Measurements from ENCODE around the gene DDX6.
"Not testable (repeated sequence)": the region's sequence is repeated elsewhere in the genome, so short reads cannot be mapped to it uniquely, and the experiment has no call there.

Gene DDX6, protein sequence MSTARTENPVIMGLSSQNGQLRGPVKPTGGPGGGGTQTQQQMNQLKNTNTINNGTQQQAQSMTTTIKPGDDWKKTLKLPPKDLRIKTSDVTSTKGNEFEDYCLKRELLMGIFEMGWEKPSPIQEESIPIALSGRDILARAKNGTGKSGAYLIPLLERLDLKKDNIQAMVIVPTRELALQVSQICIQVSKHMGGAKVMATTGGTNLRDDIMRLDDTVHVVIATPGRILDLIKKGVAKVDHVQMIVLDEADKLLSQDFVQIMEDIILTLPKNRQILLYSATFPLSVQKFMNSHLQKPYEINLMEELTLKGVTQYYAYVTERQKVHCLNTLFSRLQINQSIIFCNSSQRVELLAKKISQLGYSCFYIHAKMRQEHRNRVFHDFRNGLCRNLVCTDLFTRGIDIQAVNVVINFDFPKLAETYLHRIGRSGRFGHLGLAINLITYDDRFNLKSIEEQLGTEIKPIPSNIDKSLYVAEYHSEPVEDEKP

GRCh38 chr11:118791111-118791960 is at the start of gene DDX6:
DDX6 (minus strand) TSS chr11:118791164; CDS start chr11:118786251, 4,913 bp downstream.
- DNase-seq = peak; percentile 81

DNA sequence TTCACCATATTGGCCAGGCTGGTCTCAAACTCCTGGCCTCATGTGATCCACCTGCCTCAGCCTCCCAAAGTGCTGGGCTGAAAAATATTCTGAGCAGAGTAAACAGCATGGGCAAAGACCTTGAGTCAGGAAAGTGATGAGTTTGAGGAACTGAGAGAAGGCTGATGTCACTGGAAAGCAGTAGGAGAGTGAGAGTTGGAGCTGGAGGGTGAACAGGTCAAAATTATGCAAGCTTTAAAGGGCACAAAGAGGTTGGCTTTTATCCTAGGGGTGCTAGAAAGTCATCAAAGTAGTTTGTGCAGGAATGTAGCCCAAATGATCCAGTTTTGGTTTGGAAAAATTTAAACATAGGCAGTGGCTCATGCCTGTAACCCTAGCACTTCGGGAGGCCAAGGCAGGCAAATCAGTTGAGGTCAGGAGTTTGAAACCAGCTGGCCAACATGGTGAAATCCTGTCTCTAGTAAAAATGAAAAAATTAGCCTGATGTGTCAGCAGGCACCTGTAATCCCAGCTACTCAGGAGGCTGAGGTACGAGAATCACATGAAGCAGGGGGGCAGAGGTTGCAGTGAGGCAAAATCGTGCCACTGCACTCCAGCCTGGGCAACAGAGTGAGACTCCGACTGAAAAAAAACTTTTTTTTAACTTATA is 48.1 kb upstream of the DDX6 start:
- no peak for DNase-seq

GRCh38 chr11:118837868-118838267 is 46.9 kb upstream of the DDX6 start:
- DNase-seq = no peak

DNA sequence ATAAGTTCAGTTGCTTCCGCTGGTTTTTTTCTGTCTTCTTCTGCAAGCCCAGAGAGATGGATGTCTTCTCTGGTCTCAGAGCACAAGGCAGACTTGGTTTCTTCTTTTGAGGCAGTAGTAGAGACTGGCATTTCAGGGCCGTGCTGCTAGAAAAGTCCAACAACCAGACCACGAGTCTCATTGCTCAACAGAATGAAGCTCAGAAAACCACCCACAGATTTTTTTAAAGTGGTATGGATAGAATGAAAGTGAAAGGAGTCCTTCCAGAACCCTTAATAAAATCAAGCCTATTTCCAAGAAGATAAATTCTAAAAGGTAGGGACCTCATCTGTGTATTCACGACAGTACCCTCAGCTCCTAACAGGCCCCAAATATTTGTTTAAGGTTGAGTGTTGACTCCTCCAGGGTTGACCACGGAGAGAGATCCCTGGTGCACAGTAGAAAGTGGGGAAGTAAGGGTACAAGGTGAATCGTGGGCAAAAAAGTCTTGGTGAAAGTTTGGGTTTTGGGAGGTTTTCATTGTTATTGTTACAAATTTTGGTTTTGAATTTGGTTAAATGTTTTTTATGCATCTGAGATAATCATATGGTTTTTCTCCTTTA is 43.6 kb upstream of the DDX6 start:
- no peak for DNase-seq

- DNase-seq = no peak
Observed at GRCh38 chr11:118827118-118827517, 36.2 kb upstream of the DDX6 start.

DNA sequence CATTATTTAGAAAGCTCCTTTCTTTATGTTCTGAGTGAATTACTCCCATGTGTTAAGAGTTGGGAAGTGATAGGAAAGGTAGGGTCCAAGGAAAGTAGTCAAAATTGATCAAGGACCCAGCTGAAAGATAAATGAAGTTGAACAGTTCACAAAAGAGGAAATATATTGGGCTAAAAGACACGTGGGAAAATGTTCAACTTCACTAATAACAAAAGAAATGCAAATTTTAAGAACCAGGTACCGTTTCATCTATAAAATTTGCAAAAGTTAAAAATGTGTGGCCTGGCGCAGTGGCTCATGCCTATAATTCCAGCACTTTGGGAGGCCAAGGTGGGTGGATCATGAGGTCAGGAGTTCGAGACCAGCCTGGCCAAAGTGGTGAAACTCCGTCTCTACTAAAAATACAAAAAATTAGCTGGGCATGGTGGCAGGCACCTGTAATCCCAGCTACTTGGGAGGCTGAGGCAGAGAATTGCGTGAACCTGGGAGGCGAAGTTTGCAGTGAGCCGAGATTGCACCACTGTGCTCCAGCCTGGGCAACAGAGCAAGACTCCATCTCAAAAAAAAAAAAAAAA is 32.1 kb upstream of the DDX6 start:
- not testable (repeated sequence) for DNase-seq

DNA sequence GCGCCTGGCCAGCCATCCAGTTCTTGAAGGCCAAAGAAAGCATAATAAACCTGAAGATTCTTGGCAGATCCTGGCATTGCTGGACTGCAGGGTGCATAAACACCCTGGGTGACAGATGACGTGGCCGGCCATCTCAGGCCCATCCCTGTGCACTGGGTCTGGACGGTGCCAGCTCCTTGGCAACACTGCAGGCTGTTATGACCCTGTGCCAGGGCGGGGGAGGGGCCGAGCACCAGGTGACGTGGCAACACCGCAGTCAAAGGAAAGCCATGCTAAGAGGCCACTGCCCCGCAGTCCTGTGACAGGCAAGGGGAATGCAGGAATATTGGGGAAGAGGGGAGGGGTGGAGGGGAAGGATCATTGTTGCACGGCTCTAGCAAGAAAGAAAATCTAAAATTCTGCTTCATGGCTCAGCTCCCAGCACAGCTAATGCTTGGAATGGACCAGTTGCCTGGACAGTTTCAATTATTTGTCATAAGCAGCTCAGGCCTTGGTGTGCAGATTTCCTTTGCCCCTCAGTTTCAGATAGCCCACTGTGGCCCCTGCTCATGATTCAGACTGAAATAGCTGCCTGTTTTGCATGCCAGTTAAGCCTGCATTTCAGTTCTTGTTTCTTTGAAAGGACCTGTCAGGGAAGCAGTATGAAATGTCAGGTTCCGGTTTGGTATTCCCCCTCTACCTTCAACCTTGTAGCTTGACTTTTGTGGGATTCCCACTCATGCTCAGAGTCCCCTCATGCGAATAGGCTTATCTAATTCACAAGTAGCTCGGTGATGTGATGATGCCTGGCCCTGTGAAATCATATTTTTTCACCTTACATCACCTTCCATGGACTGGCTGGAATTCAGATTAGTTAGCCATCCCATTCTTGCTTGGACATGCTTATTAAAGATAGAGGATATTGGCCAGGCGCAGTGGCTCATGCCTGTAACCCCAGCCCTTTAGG is 29.7 kb upstream of the DDX6 start:
- no peak for DNase-seq

- DNase-seq = not testable (repeated sequence)
Observed at GRCh38 chr11:118820025-118820379, 29.0 kb upstream of the DDX6 start.

DNA sequence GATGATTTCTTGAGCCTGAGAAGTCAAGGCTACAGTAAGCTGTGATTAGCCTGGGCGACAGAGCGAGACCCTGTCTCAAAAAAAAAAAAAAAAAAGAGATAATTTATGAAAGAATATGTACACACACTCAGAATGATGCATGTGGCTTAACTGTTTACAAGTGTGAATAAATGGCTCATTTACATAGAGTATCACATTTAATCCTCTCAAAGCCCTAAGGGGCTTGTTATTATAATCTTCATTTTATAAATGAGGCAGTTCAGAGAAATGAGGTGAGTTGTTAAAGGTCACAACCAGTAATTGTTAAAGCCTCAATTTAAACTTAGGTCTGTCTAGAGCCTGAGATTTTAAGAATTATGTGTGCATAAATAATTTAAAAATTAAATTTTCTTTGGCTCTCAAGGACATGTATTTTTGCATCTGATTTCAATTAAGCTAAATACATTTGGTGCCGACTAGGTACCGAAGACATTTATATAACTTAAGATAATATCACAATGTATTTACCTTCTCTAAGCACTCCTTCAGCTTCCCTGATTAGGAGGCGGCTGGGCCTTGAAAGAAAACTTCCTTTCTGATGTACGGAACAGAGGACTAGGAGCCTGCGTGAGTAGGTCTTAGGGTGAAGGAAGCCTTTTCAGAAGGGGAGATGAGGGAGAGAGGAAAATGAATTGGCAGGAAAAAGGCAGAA is 28.5 kb upstream of the DDX6 start:
- no peak for DNase-seq

- no peak for DNase-seq
Observed at GRCh38 chr11:118818130-118818529, 27.2 kb upstream of the DDX6 start.

DNA sequence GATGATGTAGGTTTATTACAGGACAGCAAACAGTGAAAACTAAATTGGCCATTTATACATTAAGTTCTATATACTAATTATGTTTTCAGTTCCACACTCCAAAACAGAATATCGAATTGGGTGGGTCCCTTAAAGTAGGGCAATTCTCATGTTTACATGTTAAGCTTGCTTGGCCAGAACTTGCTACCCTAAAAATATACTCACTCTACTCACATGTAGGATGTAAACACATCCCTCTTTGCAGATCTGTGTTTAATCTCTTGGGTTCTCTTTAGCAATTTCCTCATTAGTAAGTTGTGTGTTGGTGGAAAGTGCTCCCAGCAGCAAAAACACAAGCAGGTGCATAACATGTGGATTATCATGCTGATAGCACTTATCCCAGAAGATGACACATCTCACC is 22.6 kb upstream of the DDX6 start:
- no peak for DNase-seq

- DNase-seq = no peak
Observed at GRCh38 chr11:118812485-118812884, 21.5 kb upstream of the DDX6 start.

GRCh38 chr11:118807800-118808778 is 17.1 kb upstream of the DDX6 start:
- no peak for DNase-seq

GRCh38 chr11:118806400-118806799 is 15.4 kb upstream of the DDX6 start:
- DNase-seq = no peak

- DNase-seq = no peak
Observed at GRCh38 chr11:118804094-118804493, 13.1 kb upstream of the DDX6 start.

GRCh38 chr11:118799372-118799771 is 8.4 kb upstream of the DDX6 start:
- no peak for DNase-seq

- no peak for DNase-seq
Observed at GRCh38 chr11:118797510-118797909, 6.5 kb upstream of the DDX6 start.

- peak; percentile 90 for DNase-seq
Observed at GRCh38 chr11:118792570-118793124, 1.7 kb upstream of the DDX6 start.

GRCh38 chr11:118791961-118792569 is 1.1 kb upstream of the DDX6 start:
- no peak for DNase-seq

All from GDM1 (cell line).